Neural cell (in vitro differentiated cells): ENCODE results near the gene GPR62.

ENCODE experiments used
- EP300 ChIP-seq: fragments of 450-650 bp; conservative IDR thresholded peaks from 2 replicates; pipeline ENCODE4 v1.6.1; 2014; ENCODE audit warnings: antibody characterized with exemption, mild to moderate bottlenecking, moderate library complexity; ENCODE audit not compliant: poor library complexity, severe bottlenecking
- EZH2 ChIP-seq: fragments of 200-600, 300-800 bp; shearing (Covaris generic), sonication (generic); IDR thresholded peaks from 2 replicates; pipeline ENCODE4 v1.6.1; 2014; ENCODE audit warnings: antibody characterized with exemption, low read length, borderline replicate concordance, mild to moderate bottlenecking; ENCODE audit not compliant: insufficient read depth, poor library complexity, severe bottlenecking
- POLR2AphosphoS5 ChIP-seq: IDR thresholded peaks from 2 replicates; pipeline ENCODE4 v1.6.1; 2012
- SMC3 ChIP-seq: fragments of 450-650 bp; conservative IDR thresholded peaks from 2 replicates; pipeline ENCODE4 v1.6.1; 2014; ENCODE audit warnings: antibody characterized with exemption, mild to moderate bottlenecking, moderate library complexity; ENCODE audit not compliant: poor library complexity
- TF ChIP-seq, protein P1 (sequence below): fragments of 450-650 bp; IDR thresholded peaks from 2 replicates; pipeline ENCODE4 v1.5.1; 2014; ENCODE audit warnings: antibody characterized with exemption, mild to moderate bottlenecking, moderate library complexity; ENCODE audit not compliant: poor library complexity, severe bottlenecking
- TF ChIP-seq, protein P2 (sequence below): IDR thresholded peaks from 2 replicates; pipeline ENCODE4 v1.6.1; 2012; ENCODE audit warnings: borderline replicate concordance

DNA sequence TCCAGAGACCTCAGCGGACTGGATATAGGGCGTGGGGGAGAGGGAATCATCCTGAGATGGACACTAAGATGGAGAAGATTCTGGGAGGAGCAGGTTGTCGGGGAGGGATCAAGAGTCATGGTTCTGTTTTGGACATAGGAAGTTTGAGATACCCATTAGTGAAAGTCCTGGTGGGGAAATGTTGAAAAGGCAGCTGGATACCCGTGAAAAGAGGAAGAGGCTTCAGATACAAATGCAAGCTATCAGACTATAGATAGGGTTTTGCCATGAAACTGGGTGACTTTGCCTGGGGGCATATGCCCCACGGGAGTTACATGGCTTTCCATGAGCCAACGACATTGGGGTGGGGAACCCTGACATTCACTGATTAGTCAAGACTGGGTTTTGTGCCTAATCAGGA, 1.1 kb upstream of the GPR62 start:
- TF ChIP-seq POLR2AphosphoS5 (no peak), EP300 (no peak), SMC3 (no peak), EZH2 (no peak)
- TF ChIP-seq, protein P1, sequence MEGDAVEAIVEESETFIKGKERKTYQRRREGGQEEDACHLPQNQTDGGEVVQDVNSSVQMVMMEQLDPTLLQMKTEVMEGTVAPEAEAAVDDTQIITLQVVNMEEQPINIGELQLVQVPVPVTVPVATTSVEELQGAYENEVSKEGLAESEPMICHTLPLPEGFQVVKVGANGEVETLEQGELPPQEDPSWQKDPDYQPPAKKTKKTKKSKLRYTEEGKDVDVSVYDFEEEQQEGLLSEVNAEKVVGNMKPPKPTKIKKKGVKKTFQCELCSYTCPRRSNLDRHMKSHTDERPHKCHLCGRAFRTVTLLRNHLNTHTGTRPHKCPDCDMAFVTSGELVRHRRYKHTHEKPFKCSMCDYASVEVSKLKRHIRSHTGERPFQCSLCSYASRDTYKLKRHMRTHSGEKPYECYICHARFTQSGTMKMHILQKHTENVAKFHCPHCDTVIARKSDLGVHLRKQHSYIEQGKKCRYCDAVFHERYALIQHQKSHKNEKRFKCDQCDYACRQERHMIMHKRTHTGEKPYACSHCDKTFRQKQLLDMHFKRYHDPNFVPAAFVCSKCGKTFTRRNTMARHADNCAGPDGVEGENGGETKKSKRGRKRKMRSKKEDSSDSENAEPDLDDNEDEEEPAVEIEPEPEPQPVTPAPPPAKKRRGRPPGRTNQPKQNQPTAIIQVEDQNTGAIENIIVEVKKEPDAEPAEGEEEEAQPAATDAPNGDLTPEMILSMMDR = no peak
- TF ChIP-seq, protein P2, sequence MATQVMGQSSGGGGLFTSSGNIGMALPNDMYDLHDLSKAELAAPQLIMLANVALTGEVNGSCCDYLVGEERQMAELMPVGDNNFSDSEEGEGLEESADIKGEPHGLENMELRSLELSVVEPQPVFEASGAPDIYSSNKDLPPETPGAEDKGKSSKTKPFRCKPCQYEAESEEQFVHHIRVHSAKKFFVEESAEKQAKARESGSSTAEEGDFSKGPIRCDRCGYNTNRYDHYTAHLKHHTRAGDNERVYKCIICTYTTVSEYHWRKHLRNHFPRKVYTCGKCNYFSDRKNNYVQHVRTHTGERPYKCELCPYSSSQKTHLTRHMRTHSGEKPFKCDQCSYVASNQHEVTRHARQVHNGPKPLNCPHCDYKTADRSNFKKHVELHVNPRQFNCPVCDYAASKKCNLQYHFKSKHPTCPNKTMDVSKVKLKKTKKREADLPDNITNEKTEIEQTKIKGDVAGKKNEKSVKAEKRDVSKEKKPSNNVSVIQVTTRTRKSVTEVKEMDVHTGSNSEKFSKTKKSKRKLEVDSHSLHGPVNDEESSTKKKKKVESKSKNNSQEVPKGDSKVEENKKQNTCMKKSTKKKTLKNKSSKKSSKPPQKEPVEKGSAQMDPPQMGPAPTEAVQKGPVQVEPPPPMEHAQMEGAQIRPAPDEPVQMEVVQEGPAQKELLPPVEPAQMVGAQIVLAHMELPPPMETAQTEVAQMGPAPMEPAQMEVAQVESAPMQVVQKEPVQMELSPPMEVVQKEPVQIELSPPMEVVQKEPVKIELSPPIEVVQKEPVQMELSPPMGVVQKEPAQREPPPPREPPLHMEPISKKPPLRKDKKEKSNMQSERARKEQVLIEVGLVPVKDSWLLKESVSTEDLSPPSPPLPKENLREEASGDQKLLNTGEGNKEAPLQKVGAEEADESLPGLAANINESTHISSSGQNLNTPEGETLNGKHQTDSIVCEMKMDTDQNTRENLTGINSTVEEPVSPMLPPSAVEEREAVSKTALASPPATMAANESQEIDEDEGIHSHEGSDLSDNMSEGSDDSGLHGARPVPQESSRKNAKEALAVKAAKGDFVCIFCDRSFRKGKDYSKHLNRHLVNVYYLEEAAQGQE = no peak
